NB4 (cell line): Measurements from ENCODE around the gene MEGF8.

Source experiments
- CTCF ChIP-seq: IDR thresholded peaks from one replicate; pipeline ENCODE4 v1.5.1; 2012; ENCODE audit warnings: low read depth, low read length
- MAX ChIP-seq: IDR thresholded peaks from 2 replicates; pipeline ENCODE4 v1.6.1; 2011; ENCODE audit warnings: low read depth, low read length
- MYC ChIP-seq: IDR thresholded peaks from 2 replicates; pipeline ENCODE4 v1.6.1; 2011; ENCODE audit warnings: low read depth, low read length
- POLR2A ChIP-seq: IDR thresholded peaks from 2 replicates; pipeline ENCODE4 v1.6.1; 2011; ENCODE audit warnings: mild to moderate bottlenecking; ENCODE audit not compliant: insufficient read length; ENCODE audit errors: extremely low read depth

- no peak for TF ChIP-seq POLR2A
- no peak for TF ChIP-seq CTCF
- no peak for TF ChIP-seq MAX
- no peak for TF ChIP-seq MYC
Measured at GRCh38 chr19:42421591-42422031, 96.2 kb downstream of the MEGF8 start.
